Activated T-helper 1 cell treated with anti-CD3 and anti-CD28 coated beads, Interleukin-12 subunit alpha, Interleukin-12 subunit beta, Interleukin-2, Interleukin-4 antibody, amounts not matched to agents 30 ng/mL and 10 ng/mL and 1 ng/mL, durations not matched to agents 14 hours and 24 hours and 36 hours (primary cell): ENCODE results near the gene TBC1D22A. TPM values are rescaled to one million over a fixed set of nuclear protein-coding genes. Genes with fewer than 3 reads are reported as not detected.

ENCODE experiments used
- DNase-seq: peaks from one replicate; pipeline ENCODE4 v3.0.0; 2021; ENCODE audit warnings: low spot score
- H3K27ac Mint-ChIP-seq: one replicate; pipeline ENCODE4 v1.8.0; 2021; ENCODE audit warnings: mild to moderate bottlenecking, mixed read lengths
- H3K27me3 Mint-ChIP-seq: one replicate; pipeline ENCODE4 v1.8.0; 2022; ENCODE audit warnings: mild to moderate bottlenecking, moderate library complexity, mixed read lengths; ENCODE audit not compliant: insufficient read depth
- H3K36me3 Mint-ChIP-seq: one replicate; pipeline ENCODE4 v1.8.0; 2021; ENCODE audit warnings: low read depth, mixed read lengths
- H3K4me1 Mint-ChIP-seq: one replicate; pipeline ENCODE4 v1.8.0; 2021; ENCODE audit warnings: low read depth, mixed read lengths
- H3K4me3 Mint-ChIP-seq: one replicate; pipeline ENCODE4 v1.8.0; 2021; ENCODE audit warnings: mild to moderate bottlenecking, moderate library complexity, mixed read lengths
- H3K9me3 Mint-ChIP-seq: one replicate; pipeline ENCODE4 v1.8.0; 2021; ENCODE audit warnings: mixed read lengths
- intact Hi-C: fragments of 100-400 bp; cut with micrococcal nuclease; formaldehyde crosslinking; loops from one replicate; pipeline ENCODE4 v1.15.1; 2024
- total RNA-seq: library from RNA; stranded (reverse); gene quantifications from 2 replicates; pipeline ENCODE4 v1.2.3, GENCODE V29; 2022

Gene TBC1D22A
- total RNA-seq, 1 donor from 2014 or later: 42.4 TPM

GRCh38 chr22:47092896-47093311 is 330.5 kb downstream of the TBC1D22A start:
- peaks cover 15% of the 10 kb centered on the region for H3K4me1 Mint-ChIP-seq
- H3K4me3 Mint-ChIP-seq: no peak overlapping the region
- H3K36me3 Mint-ChIP-seq: peaks cover 6% of the 10 kb centered on the region
- H3K27me3 Mint-ChIP-seq: no peaks in the 10 kb centered on the region
- H3K27ac Mint-ChIP-seq: no peak overlapping the region
- no peak for DNase-seq
- peaks cover 19% of the 10 kb centered on the region for H3K9me3 Mint-ChIP-seq
- intact Hi-C loops: no loop called here

- Mint-ChIP-seq H3K36me3 (peaks cover 6% of the 10 kb centered on the region), H3K9me3 (peaks cover 19% of the 10 kb centered on the region), H3K4me1 (peaks cover 15% of the 10 kb centered on the region), H3K27ac (no peak overlapping the region), H3K27me3 (no peaks in the 10 kb centered on the region), H3K4me3 (no peak overlapping the region)
- no peak for DNase-seq
- intact Hi-C loops: no loop called here
These were observed 331.3 kb downstream of the TBC1D22A start for GRCh38 chr22:47093720-47094119.

DNA sequence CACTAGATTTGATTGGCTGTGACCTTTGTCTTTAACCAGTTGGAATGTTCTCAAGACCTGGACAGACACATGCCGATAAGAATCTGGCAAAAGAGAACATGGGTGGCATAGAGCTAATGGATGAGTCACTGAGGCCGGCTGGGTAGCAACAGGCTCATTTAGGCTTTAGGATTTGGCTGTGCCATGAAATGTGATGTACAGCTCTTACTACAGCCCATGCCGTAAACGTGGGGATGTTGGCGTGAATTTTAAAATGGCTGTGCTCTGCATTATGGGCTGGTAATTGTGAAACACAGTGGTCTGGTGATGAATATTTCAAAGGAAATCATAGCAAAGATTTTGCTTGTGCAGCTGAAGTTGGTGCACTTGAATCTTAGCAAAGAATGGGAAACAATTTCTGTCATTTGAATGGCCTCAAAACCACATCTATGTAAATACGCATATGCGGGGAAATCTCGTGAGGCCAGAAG is 332.4 kb downstream of the TBC1D22A start:
- no peak for DNase-seq
- intact Hi-C loops: no loop called here
- peaks cover 6% of the 10 kb centered on the region for H3K36me3 Mint-ChIP-seq
- no peak overlapping the region for H3K27ac Mint-ChIP-seq
- H3K27me3 Mint-ChIP-seq: no peaks in the 10 kb centered on the region
- peaks cover 19% of the 10 kb centered on the region for H3K9me3 Mint-ChIP-seq
- peaks cover 11% of the 10 kb centered on the region for H3K4me1 Mint-ChIP-seq
- H3K4me3 Mint-ChIP-seq: no peak overlapping the region

DNA sequence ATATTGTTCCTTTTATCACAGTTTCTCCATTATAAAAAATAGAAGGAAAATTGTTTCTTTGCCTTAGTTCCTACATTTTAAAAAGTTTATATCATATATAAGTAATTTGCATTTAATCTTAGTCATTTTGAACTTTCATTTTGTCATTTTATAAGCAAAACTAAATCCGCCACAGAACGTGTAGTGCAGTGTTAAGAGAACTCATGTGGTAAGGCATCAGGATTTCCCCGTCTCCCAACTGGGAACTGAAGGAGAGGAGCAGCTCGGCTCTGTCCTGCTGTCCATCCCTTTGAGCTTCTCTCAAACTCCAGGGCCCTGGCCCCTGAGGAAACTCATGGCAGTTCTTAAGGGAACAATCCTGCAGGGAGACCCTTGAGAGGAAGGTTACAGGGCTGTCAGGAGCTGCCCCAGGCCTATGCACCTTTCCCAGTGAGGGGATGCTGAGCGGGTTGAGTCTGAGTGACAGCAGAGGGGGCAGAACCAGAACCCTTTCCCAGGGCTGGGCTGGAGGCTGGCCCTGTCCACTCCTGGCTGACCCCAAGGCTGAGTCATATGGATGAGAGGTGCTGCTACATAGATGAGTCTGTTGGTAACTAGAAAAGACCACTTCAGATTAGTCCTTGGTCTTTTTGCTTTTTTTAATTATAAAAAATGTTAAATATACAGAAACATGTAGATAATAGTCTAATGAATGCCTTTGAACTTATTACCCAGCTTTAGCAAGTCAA is 333.1 kb downstream of the TBC1D22A start:
- peaks cover 19% of the 10 kb centered on the region for H3K9me3 Mint-ChIP-seq
- no peak overlapping the region for H3K27ac Mint-ChIP-seq
- peaks cover 4% of the 10 kb centered on the region for H3K36me3 Mint-ChIP-seq
- DNase-seq: no peak
- intact Hi-C loops: no loop called here
- H3K4me3 Mint-ChIP-seq: no peak overlapping the region
- no peaks in the 10 kb centered on the region for H3K27me3 Mint-ChIP-seq
- peaks cover 8% of the 10 kb centered on the region for H3K4me1 Mint-ChIP-seq

- H3K9me3 Mint-ChIP-seq: peaks cover 9% of the 10 kb centered on the region
- intact Hi-C loops: no loop called here
- no peak for DNase-seq
- no peak overlapping the region for H3K27ac Mint-ChIP-seq
- H3K27me3 Mint-ChIP-seq: no peaks in the 10 kb centered on the region
- no peaks in the 10 kb centered on the region for H3K36me3 Mint-ChIP-seq
- H3K4me1 Mint-ChIP-seq: no peaks in the 10 kb centered on the region
- H3K4me3 Mint-ChIP-seq: no peak overlapping the region
These were observed 335.7 kb downstream of the TBC1D22A start for GRCh38 chr22:47098121-47098520.

- H3K36me3 Mint-ChIP-seq: no peaks in the 10 kb centered on the region
- peaks cover 9% of the 10 kb centered on the region for H3K9me3 Mint-ChIP-seq
- H3K27me3 Mint-ChIP-seq: no peaks in the 10 kb centered on the region
- H3K4me1 Mint-ChIP-seq: no peaks in the 10 kb centered on the region
- intact Hi-C loops: no loop called here
- no peak overlapping the region for H3K4me3 Mint-ChIP-seq
- H3K27ac Mint-ChIP-seq: no peak overlapping the region
- no peak for DNase-seq
These were observed 336.1 kb downstream of the TBC1D22A start for GRCh38 chr22:47098554-47098953.

DNA sequence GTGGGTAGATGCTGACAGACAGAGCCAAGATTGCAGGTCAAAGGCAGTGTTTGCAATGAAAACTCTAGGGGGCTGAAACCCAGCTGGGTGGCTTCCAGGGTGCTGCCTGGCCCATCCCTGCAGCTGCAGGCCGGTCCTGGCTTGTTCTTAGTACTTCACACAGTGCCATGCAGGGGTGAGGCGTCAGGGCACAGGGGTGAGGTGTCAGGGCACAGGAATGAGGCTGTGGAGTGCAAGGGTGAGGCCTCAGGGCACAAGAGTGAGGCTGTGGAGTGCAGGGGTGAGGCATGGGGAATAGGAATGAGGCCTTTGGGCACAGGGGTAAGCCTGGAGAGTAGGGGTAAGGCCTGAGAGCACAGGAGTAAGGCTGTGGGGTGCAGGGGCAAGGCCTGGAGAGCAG is 337.6 kb downstream of the TBC1D22A start:
- Mint-ChIP-seq H3K36me3 (peaks cover 2% of the 10 kb centered on the region), H3K4me3 (no peak overlapping the region), H3K9me3 (no peaks in the 10 kb centered on the region), H3K4me1 (no peaks in the 10 kb centered on the region), H3K27ac (no peak overlapping the region), H3K27me3 (no peaks in the 10 kb centered on the region)
- intact Hi-C loops: no loop called here
- DNase-seq: no peak

DNA sequence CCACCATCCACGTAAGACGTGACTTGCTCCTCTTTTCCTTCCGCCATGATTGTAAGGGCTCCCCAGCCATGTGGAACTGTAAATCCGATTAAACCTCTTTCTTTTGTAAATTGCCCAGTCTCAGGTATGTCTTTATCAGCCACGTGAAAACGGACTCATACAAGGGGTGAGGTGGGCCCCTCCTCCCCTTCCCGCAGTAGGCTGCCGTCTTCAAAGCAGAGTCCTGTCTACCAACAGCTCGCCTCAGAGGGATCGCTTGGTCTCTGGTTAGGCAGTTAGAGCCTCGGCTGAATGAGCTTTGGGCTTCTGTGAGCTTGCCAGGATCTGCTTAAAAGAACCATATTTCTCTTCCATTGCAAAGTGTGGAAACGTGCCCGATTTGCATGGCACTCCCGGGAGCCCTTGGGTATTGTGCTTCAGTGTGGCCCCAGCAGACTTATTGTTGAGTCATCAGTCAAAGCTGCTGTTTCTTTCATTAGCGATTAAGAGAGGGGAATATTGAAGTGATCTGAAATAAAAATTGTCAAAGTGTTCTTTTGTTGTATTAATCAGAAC is 338.3 kb downstream of the TBC1D22A start:
- no peaks in the 10 kb centered on the region for H3K9me3 Mint-ChIP-seq
- no peaks in the 10 kb centered on the region for H3K27me3 Mint-ChIP-seq
- H3K27ac Mint-ChIP-seq: no peak overlapping the region
- peaks cover 2% of the 10 kb centered on the region for H3K36me3 Mint-ChIP-seq
- H3K4me1 Mint-ChIP-seq: no peaks in the 10 kb centered on the region
- no peak overlapping the region for H3K4me3 Mint-ChIP-seq
- intact Hi-C loops: no loop called here
- DNase-seq: no peak

GRCh38 chr22:47101321-47101885 is 339.0 kb downstream of the TBC1D22A start:
- intact Hi-C loops: no loop called here
- Mint-ChIP-seq H3K27me3 (no peaks in the 10 kb centered on the region), H3K36me3 (peaks cover 2% of the 10 kb centered on the region), H3K27ac (no peak overlapping the region), H3K4me1 (no peaks in the 10 kb centered on the region), H3K4me3 (no peak overlapping the region), H3K9me3 (no peaks in the 10 kb centered on the region)
- no peak for DNase-seq

DNA sequence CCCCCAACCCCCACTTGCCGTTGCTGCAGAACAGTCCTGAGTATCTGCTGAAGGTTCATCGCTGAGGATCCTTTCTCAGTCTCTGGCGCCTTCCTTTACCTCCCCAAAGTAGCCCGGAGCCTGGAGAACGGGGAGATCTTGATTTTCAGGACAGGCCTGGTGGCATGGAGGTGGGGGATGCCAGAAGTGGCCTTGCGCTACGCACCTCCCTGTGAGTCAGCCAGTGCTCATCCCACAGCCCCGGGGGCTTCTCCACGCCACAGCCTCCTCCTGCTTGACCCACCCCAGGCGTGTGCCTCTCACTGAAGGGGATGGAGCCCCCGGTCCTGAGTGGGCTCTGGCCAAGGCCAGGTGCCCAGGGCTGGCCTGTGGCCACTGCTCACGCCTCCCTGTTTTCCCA is 339.6 kb downstream of the TBC1D22A start:
- intact Hi-C loops: no loop called here
- Mint-ChIP-seq H3K9me3 (no peaks in the 10 kb centered on the region), H3K27me3 (no peaks in the 10 kb centered on the region), H3K4me1 (no peaks in the 10 kb centered on the region), H3K27ac (no peak overlapping the region), H3K4me3 (no peak overlapping the region), H3K36me3 (peaks cover 2% of the 10 kb centered on the region)
- DNase-seq: no peak

DNA sequence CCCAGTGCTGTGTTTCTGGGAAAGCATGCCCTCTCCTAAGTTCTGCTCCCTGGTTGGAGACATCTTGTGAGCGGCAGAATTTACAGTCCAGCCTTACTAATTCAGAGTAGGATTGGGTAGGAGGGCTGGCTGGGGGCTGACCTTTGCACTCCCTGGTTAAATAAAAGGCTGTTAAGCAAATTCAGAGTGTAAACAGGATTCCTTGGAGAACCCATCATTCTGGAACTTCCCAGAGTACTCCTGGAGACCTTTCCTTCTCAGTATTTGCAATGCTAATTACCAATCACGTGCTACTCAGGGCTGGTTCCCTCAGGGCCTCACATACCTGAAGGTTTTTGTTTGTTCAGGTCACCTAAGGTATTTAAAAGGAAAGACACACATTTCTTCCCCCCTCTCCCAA is 340.2 kb downstream of the TBC1D22A start:
- intact Hi-C loops: no loop called here
- Mint-ChIP-seq H3K9me3 (no peaks in the 10 kb centered on the region), H3K36me3 (peaks cover 2% of the 10 kb centered on the region), H3K4me3 (no peak overlapping the region), H3K4me1 (no peaks in the 10 kb centered on the region), H3K27ac (no peak overlapping the region), H3K27me3 (no peaks in the 10 kb centered on the region)
- DNase-seq: no peak

- no peak for DNase-seq
These were observed 342.6 kb downstream of the TBC1D22A start for GRCh38 chr22:47105085-47105484.

GRCh38 chr22:47106806-47107205 is 344.4 kb downstream of the TBC1D22A start:
- no peaks in the 10 kb centered on the region for H3K9me3 Mint-ChIP-seq
- no peak for DNase-seq
- no peaks in the 10 kb centered on the region for H3K4me1 Mint-ChIP-seq
- no peaks in the 10 kb centered on the region for H3K27me3 Mint-ChIP-seq
- H3K4me3 Mint-ChIP-seq: no peak overlapping the region
- H3K36me3 Mint-ChIP-seq: peaks cover 2% of the 10 kb centered on the region
- intact Hi-C loops: no loop called here
- no peak overlapping the region for H3K27ac Mint-ChIP-seq

More at GRCh38 chr22:47105085-47105484, 342.6 kb downstream of the TBC1D22A start:
- Mint-ChIP-seq H3K27me3 (no peaks in the 10 kb centered on the region), H3K4me3 (no peak overlapping the region), H3K27ac (no peak overlapping the region), H3K36me3 (peaks cover 2% of the 10 kb centered on the region), H3K4me1 (no peaks in the 10 kb centered on the region), H3K9me3 (no peaks in the 10 kb centered on the region)
- intact Hi-C loops: no loop called here
